Measurements from ENCODE around the gene NTM.

GRCh38 chr11:131504199-131504949, 134.0 kb downstream of the NTM start:
- TF ChIP-seq, protein P1, sequence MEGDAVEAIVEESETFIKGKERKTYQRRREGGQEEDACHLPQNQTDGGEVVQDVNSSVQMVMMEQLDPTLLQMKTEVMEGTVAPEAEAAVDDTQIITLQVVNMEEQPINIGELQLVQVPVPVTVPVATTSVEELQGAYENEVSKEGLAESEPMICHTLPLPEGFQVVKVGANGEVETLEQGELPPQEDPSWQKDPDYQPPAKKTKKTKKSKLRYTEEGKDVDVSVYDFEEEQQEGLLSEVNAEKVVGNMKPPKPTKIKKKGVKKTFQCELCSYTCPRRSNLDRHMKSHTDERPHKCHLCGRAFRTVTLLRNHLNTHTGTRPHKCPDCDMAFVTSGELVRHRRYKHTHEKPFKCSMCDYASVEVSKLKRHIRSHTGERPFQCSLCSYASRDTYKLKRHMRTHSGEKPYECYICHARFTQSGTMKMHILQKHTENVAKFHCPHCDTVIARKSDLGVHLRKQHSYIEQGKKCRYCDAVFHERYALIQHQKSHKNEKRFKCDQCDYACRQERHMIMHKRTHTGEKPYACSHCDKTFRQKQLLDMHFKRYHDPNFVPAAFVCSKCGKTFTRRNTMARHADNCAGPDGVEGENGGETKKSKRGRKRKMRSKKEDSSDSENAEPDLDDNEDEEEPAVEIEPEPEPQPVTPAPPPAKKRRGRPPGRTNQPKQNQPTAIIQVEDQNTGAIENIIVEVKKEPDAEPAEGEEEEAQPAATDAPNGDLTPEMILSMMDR (conservative IDR thresholded peaks at IDR 0.05 in 1 of 2, IDR thresholded peaks at IDR 0.05 in 1 of 2; ENCODE audit: low read depth in 1 of 2, low read length in 2 of 2): no peak
- TF ChIP-seq EZH2 (IDR thresholded peaks at IDR 0.05; ENCODE audit: low read length, missing control alignments): no peak
